Effector memory CD4-positive, alpha-beta T cell (primary cell): ENCODE data around the gene PDILT.

Experiments
- DNase-seq, 3 donors: peaks; one replicate each; pipeline ENCODE4 v3.0.0-alpha.2; 2020
- H3K27ac ChIP-seq: 2 replicates; pipeline ENCODE4 v1.7.0; 2013; ENCODE audit warnings: mild to moderate bottlenecking, low read length, moderate library complexity; ENCODE audit not compliant: insufficient read depth, poor library complexity, severe bottlenecking
- H3K27me3 ChIP-seq: replicated peaks from 2 replicates; pipeline ENCODE4 v1.7.0; 2013; ENCODE audit warnings: mild to moderate bottlenecking, low read length; ENCODE audit not compliant: insufficient read depth, control insufficient read depth, poor library complexity, severe bottlenecking
- H3K36me3 ChIP-seq: 2 replicates; pipeline ENCODE4 v1.7.0; 2013; ENCODE audit warnings: mild to moderate bottlenecking, low read length, moderate library complexity; ENCODE audit not compliant: control insufficient read depth, insufficient read depth
- H3K4me1 ChIP-seq: 2 replicates; pipeline ENCODE4 v1.7.0; 2013; ENCODE audit warnings: low read length, mild to moderate bottlenecking; ENCODE audit not compliant: control insufficient read depth, insufficient read depth, poor library complexity, severe bottlenecking
- H3K4me3 ChIP-seq: 2 replicates; pipeline ENCODE4 v1.7.0; 2013; ENCODE audit warnings: low read length, low read depth, mild to moderate bottlenecking; ENCODE audit not compliant: insufficient read depth, poor library complexity, severe bottlenecking
- H3K9me3 ChIP-seq: 2 replicates; pipeline ENCODE4 v1.7.0; 2013; ENCODE audit warnings: mild to moderate bottlenecking, low read length, moderate library complexity; ENCODE audit not compliant: control insufficient read depth

Gene PDILT

GRCh38 chr16:20393801-20394577, 10.5 kb downstream of the PDILT start:
- Histone ChIP-seq H3K27ac (no peak overlapping the region), H3K4me1 (no peaks in the 10 kb centered on the region), H3K36me3 (no peaks in the 10 kb centered on the region), H3K27me3 (no peaks in the 10 kb centered on the region), H3K9me3 (no peaks in the 10 kb centered on the region), H3K4me3 (no peak overlapping the region)
- DNase-seq, result no peak

- Histone ChIP-seq H3K4me3 (no peak overlapping the region), H3K9me3 (no peaks in the 10 kb centered on the region), H3K27ac (no peak overlapping the region), H3K36me3 (no peaks in the 10 kb centered on the region), H3K27me3 (no peaks in the 10 kb centered on the region), H3K4me1 (no peaks in the 10 kb centered on the region)
- DNase-seq, result no peak
These were observed 13.5 kb downstream of the PDILT start for GRCh38 chr16:20391045-20391444.

DNA sequence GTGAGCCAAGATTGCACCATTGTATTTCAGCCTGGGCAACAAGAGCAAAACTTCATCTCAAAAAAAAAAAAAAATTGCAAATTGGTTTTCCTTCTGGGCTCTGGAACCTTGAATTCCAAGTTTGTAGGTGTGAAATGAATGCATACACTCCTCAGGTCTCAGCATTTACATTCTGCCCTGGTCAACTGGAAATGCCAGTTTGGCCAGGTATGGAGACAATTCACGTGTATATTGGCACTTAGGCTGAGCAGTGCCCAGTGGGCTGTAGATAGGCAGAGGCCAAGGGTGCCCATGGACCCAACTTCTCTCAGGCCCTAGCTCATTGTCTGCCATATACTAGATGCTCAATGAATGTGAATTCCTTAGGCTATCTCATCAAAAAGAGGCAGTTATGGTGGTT, 15.7 kb downstream of the PDILT start:
- Histone ChIP-seq H3K4me1 (no peaks in the 10 kb centered on the region), H3K4me3 (no peak overlapping the region), H3K36me3 (no peaks in the 10 kb centered on the region), H3K27ac (no peak overlapping the region), H3K27me3 (no peaks in the 10 kb centered on the region), H3K9me3 (no peaks in the 10 kb centered on the region)
- no peak for DNase-seq

GRCh38 chr16:20387978-20388377, 16.6 kb downstream of the PDILT start:
- no peak overlapping the region for H3K4me3 ChIP-seq

GRCh38 chr16:20385844-20386832, 18.4 kb downstream of the PDILT start:
- DNase-seq, result peak in 2 of 3 donors; percentile 4 to 26
- Histone ChIP-seq H3K9me3 (no peaks in the 10 kb centered on the region), H3K27me3 (no peaks in the 10 kb centered on the region), H3K36me3 (no peaks in the 10 kb centered on the region), H3K27ac (no peak overlapping the region), H3K4me1 (no peaks in the 10 kb centered on the region), H3K4me3 (no peak overlapping the region)

More at GRCh38 chr16:20387978-20388377, 16.6 kb downstream of the PDILT start:
- no peaks in the 10 kb centered on the region for H3K9me3 ChIP-seq
- no peaks in the 10 kb centered on the region for H3K27me3 ChIP-seq
- H3K4me1 ChIP-seq, result no peaks in the 10 kb centered on the region
- no peaks in the 10 kb centered on the region for H3K36me3 ChIP-seq
- DNase-seq, result no peak
- H3K27ac ChIP-seq, result no peak overlapping the region

GRCh38 chr16:20383106-20384029, 21.2 kb downstream of the PDILT start:
- DNase-seq, result peak in 1 of 3 donors; percentile 1
- Histone ChIP-seq H3K4me1 (no peaks in the 10 kb centered on the region), H3K36me3 (no peaks in the 10 kb centered on the region), H3K27me3 (no peaks in the 10 kb centered on the region), H3K27ac (no peak overlapping the region), H3K9me3 (no peaks in the 10 kb centered on the region), H3K4me3 (no peak overlapping the region)

GRCh38 chr16:20382202-20382948, 22.2 kb downstream of the PDILT start:
- H3K4me1 ChIP-seq, result no peaks in the 10 kb centered on the region
- no peak overlapping the region for H3K27ac ChIP-seq
- no peaks in the 10 kb centered on the region for H3K27me3 ChIP-seq
- H3K9me3 ChIP-seq, result no peaks in the 10 kb centered on the region
- no peaks in the 10 kb centered on the region for H3K36me3 ChIP-seq
- no peak for DNase-seq
- no peak overlapping the region for H3K4me3 ChIP-seq

DNA sequence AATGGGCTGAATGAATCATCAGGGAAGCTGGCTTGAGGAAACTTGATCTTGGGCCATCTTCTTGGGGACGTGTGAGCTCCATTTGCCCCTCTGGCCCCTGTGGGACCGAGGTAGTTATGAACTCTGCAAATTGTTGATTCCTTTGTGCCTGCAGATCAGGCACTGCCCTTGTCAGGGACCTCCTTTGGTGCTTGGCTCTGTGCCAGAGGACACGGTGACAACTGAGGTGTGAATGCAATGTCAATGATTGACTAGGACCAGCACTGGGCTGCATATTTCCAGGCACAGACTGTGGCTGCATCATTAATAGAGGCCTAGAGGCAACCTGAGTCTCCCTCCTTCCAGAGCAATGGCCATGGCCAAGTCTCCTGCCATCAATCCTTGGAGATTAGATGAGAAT, 23.8 kb downstream of the PDILT start:
- Histone ChIP-seq H3K27ac (no peak overlapping the region), H3K27me3 (no peaks in the 10 kb centered on the region), H3K36me3 (no peaks in the 10 kb centered on the region), H3K4me3 (no peak overlapping the region), H3K9me3 (no peaks in the 10 kb centered on the region), H3K4me1 (no peaks in the 10 kb centered on the region)
- DNase-seq, result no peak

- Histone ChIP-seq H3K36me3 (no peaks in the 10 kb centered on the region), H3K27ac (no peak overlapping the region), H3K27me3 (no peaks in the 10 kb centered on the region), H3K4me3 (no peak overlapping the region), H3K4me1 (no peaks in the 10 kb centered on the region), H3K9me3 (no peaks in the 10 kb centered on the region)
- DNase-seq, result no peak
These were observed 27.4 kb downstream of the PDILT start for GRCh38 chr16:20377181-20377580.
